ENCODE results near the gene ASCL2.

DNA sequence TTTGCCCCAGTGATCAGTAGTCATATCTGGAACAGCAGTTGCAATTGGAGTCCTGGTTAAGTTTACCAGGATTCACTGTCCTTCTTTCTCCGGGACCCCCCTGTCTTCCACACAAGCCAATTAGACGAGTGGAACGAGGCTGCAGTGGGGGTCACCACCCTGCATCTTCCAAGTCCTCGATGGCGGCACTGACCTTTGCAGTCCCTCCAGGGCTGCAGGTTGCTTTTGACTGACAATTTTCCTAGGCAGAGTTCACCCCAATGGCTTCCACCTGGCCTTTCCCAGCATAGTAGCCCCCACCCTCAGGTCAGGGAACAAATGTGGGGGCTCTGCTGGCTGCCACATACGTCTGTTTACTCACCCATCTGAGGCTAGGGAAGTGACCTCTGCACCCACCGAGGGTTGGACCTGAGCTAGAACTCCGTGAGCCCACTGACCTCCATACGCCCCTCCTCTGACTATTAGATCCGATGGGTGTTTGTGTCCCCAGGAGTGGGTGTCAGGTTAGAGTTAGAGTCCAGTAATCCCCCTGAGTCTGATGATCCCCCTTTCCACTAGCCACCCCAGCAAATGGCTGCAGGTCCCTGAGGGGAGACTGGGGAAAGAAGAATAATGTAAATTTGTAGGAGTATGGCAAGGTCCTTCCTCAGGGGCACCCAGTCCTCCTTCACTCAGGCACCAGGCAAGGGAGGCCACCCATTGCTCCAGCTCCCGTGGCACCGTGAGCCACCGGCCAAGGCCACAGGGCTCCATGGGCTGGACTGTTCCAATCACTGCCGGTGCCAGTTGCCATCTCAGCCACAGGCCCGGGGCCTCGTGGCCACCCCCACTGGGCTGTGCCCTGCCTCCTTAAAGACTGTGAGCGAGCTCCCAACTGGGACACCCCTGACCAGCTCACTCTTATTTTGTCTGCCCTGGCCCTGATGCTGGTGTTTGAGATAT, 25.9 kb upstream of the ASCL2 start:
- TF ChIP-seq POLR2A (IDR thresholded peaks at IDR 0.05) = no peak
- TF ChIP-seq, protein P1, sequence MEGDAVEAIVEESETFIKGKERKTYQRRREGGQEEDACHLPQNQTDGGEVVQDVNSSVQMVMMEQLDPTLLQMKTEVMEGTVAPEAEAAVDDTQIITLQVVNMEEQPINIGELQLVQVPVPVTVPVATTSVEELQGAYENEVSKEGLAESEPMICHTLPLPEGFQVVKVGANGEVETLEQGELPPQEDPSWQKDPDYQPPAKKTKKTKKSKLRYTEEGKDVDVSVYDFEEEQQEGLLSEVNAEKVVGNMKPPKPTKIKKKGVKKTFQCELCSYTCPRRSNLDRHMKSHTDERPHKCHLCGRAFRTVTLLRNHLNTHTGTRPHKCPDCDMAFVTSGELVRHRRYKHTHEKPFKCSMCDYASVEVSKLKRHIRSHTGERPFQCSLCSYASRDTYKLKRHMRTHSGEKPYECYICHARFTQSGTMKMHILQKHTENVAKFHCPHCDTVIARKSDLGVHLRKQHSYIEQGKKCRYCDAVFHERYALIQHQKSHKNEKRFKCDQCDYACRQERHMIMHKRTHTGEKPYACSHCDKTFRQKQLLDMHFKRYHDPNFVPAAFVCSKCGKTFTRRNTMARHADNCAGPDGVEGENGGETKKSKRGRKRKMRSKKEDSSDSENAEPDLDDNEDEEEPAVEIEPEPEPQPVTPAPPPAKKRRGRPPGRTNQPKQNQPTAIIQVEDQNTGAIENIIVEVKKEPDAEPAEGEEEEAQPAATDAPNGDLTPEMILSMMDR (IDR thresholded peaks at IDR 0.05 in 8 of 11, conservative IDR thresholded peaks at IDR 0.05 in 3 of 11) = no peak

Measured in spleen (tissue), 7 donors.